ENCODE results near the gene LRFN2.

LRFN2 gene

GRCh38 chr6:40353197-40353966 lies 233.8 kb downstream of the LRFN2 start:
- TF ChIP-seq, protein P1, sequence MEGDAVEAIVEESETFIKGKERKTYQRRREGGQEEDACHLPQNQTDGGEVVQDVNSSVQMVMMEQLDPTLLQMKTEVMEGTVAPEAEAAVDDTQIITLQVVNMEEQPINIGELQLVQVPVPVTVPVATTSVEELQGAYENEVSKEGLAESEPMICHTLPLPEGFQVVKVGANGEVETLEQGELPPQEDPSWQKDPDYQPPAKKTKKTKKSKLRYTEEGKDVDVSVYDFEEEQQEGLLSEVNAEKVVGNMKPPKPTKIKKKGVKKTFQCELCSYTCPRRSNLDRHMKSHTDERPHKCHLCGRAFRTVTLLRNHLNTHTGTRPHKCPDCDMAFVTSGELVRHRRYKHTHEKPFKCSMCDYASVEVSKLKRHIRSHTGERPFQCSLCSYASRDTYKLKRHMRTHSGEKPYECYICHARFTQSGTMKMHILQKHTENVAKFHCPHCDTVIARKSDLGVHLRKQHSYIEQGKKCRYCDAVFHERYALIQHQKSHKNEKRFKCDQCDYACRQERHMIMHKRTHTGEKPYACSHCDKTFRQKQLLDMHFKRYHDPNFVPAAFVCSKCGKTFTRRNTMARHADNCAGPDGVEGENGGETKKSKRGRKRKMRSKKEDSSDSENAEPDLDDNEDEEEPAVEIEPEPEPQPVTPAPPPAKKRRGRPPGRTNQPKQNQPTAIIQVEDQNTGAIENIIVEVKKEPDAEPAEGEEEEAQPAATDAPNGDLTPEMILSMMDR (conservative IDR thresholded peaks at IDR 0.05; ENCODE audit: low read depth) = no peak
- no peak overlapping the region for H3K27ac ChIP-seq
- DNase-seq (ENCODE audit: low spot score) = no peak
- ChIA-PET POLR2A (ENCODE audit: low non-redundant PET) (no interaction called here), CTCF (interaction anchor here (0.7 kb wide), 1 partner anchor 234 kb away, joined by 3 read pairs; no protein-coding TSS in a partner anchor)

- CTCF ChIA-PET = no interaction called here
- DNase-seq (ENCODE audit: low spot score) = no peak
- TF ChIP-seq, protein P1 (conservative IDR thresholded peaks at IDR 0.05; ENCODE audit: low read depth) = no peak
- no peak overlapping the region for H3K27ac ChIP-seq
- POLR2A ChIA-PET (ENCODE audit: low non-redundant PET) = no interaction called here
These were observed 234.5 kb downstream of the LRFN2 start for GRCh38 chr6:40352527-40353170.

GRCh38 chr6:40352006-40352405 lies 235.2 kb downstream of the LRFN2 start:
- CTCF ChIA-PET = no interaction called here
- POLR2A ChIA-PET (ENCODE audit: low non-redundant PET) = no interaction called here
- DNase-seq (ENCODE audit: low spot score) = no peak
- TF ChIP-seq, protein P1 (conservative IDR thresholded peaks at IDR 0.05; ENCODE audit: low read depth) = no peak
- H3K27ac ChIP-seq = no peak overlapping the region

GRCh38 chr6:40350747-40351217 lies 236.4 kb downstream of the LRFN2 start:
- TF ChIP-seq, protein P1 (conservative IDR thresholded peaks at IDR 0.05; ENCODE audit: low read depth) = no peak
- no peak overlapping the region for H3K27ac ChIP-seq
- ChIA-PET CTCF (interaction anchor here (0.7 kb wide), 1 partner anchor 33 kb away, joined by 3 read pairs; no protein-coding TSS in a partner anchor), POLR2A (ENCODE audit: low non-redundant PET) (no interaction called here)
- no peak for DNase-seq (ENCODE audit: low spot score)

GRCh38 chr6:40349901-40350746 lies 237.0 kb downstream of the LRFN2 start:
- ChIA-PET CTCF (no interaction called here), POLR2A (ENCODE audit: low non-redundant PET) (no interaction called here)
- TF ChIP-seq, protein P1 (conservative IDR thresholded peaks at IDR 0.05; ENCODE audit: low read depth) = no peak
- DNase-seq (ENCODE audit: low spot score) = no peak
- no peak overlapping the region for H3K27ac ChIP-seq
